ENCODE measurements around the gene RO60. TPM values are rescaled to one million over a fixed set of nuclear protein-coding genes. Genes with fewer than 3 reads are reported as not detected.

The RO60 gene
- total RNA-seq, 1 experiment from 2014 or later = 115 TPM

DNA sequence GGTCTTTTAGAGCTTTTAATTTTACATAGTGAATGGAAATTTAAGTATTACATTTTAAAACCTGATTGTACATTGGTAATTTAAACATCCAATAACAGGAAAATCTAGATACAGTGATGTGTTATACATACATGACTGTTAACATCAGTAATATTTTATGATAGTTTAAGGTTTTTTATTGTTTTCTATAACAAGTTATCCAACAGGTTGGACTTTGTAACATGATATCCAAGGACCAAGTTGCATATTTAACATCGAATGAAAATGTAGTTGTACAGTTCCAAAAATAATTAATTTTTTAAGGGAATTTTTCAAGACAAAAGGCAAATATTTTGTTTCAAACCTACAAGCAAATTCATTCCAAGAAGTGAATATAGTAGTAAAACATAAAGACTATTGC is 31.5 kb downstream of the RO60 start:
- in situ Hi-C loops (cut with HindIII; ENCODE audit: low pct_unique_long_range_greater_than_20kb, low sequenced_read_pairs) = no loop called here
- DNase-seq (ENCODE audit: low read depth, low spot score) = no peak

DNA sequence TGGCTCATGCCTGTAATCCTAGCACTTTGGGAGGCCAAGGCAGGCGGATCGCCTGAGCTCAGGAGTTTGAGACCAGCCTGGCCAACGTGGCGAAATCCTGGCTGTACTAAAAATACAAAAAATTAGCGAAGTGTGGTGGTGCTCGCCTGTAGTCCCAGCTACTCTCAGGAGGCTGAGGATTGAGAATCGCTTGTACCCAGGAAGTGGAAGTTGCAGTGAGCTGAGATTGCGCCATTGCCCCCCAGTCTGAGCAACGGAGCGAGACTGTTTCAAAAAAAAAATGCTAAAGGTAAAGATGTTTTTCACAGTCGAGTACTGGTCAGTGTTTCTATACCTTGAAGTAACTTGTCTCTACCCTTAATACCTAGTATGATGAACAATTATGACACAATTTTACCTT is 34.7 kb downstream of the RO60 start:
- DNase-seq (ENCODE audit: low read depth, low spot score) = no peak
- in situ Hi-C loops (cut with HindIII; ENCODE audit: low pct_unique_long_range_greater_than_20kb, low sequenced_read_pairs) = no loop called here

GRCh38 chr1:193102662-193103061 is 43.2 kb downstream of the RO60 start:
- DNase-seq (ENCODE audit: low read depth, low spot score) = peak; percentile 17
- in situ Hi-C loops (cut with HindIII; ENCODE audit: low pct_unique_long_range_greater_than_20kb, low sequenced_read_pairs) = no loop called here

DNA sequence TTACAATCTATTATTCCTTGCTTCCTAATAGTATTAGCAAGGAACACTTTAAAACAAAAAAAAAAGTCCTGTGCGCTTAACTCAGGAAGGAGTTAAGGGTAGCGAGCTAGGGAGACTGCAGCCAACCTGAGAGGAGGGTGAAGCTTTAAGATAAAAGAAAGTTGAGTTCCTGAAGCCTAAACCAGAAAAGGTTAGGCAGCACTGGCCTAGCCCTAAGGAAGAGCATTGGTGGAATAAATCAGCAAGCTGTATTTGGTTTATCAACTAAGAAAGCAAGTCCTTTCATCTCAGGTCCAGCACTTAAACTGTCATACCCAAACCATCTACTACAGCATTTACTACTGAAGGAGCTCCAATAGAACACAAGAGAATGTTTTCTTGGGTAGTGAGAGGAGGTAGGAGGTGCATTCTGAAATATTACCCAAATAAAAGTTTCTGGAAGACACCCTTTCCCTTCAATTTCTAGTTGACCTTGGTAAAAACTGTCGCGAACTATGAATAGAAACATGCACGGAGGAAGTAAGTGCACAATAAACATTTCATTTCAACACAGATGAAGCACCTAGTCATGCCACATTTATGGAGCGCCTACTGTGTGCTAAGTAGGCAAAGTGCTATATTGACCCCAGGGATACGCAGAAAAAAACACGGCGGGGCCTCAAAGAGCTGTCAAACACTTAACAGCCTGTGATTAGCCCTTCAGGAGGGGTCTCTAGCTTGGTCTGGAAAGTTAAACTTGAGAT is 44.5 kb downstream of the RO60 start:
- in situ Hi-C loops (cut with HindIII; ENCODE audit: low pct_unique_long_range_greater_than_20kb, low sequenced_read_pairs) = no loop called here
- no peak for DNase-seq (ENCODE audit: low read depth, low spot score)

GRCh38 chr1:193104502-193104906 is 45.1 kb downstream of the RO60 start:
- peak; percentile 60 for DNase-seq (ENCODE audit: low read depth, low spot score)
- in situ Hi-C loops (cut with HindIII; ENCODE audit: low pct_unique_long_range_greater_than_20kb, low sequenced_read_pairs) = no loop called here

DNA sequence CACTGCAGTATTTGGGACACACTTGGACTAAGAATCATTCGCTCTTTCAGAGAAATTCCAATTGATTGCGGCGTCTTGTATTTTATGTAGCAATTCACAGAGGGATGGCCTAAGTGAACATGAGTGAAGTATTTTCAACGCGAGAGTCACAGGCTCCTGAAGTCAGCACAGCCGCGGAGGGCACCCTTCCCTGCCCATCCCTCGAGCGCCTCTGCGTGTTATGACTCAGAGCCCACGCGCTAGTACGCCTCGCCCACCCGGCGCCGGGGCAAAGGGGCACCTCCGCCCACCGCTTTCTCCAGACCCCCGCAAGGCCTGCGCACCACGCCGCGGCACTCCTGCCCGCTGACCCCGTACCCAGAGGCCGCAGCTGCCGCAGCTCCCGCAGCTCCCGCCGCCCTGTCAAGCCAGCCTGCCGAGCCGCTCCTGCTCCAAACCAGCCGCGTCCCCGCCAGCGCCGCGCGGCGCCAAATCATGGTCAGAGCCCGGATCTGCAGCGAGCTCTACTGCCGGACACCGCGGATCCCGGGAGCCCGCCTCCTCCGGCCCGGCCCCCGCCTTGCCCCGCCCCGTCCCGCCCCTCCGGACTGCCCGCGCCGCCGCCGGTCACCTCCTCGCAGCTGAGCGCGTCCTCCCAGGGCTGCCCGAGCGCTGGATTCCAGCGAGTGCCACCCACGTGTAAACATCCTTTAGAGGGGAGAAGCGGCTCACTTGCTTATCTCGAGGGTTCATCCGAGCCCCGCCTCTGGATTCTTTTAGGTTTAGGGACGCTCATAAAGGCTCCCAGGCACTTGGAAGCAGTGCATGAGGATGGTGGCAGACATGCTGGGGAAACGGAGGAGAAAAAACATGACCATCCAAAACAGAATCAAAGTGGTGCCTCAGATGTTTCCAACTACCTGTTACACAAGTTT is 45.8 kb downstream of the RO60 start, which contains the start of gene GLRX2:
Gene GLRX2, minus strand, starts transcription at position 508 of the 914 bp plus-strand sequence. Its CDS starts 32 bp downstream, at position 476.
- in situ Hi-C loops (cut with HindIII; ENCODE audit: low pct_unique_long_range_greater_than_20kb, low sequenced_read_pairs) = no loop called here
- peak; percentile 85 for DNase-seq (ENCODE audit: low read depth, low spot score)

- no peak for DNase-seq (ENCODE audit: low read depth, low spot score)
- in situ Hi-C loops (cut with HindIII; ENCODE audit: low pct_unique_long_range_greater_than_20kb, low sequenced_read_pairs) = no loop called here
Observed at GRCh38 chr1:193105821-193106177, 46.4 kb downstream of the RO60 start.

GRCh38 chr1:193108471-193108870 is 49.1 kb downstream of the RO60 start:
- no peak for DNase-seq (ENCODE audit: low read depth, low spot score)
- in situ Hi-C loops (cut with HindIII; ENCODE audit: low pct_unique_long_range_greater_than_20kb, low sequenced_read_pairs) = no loop called here

Small RNA genes within 50 kb of the gene (small RNA-seq; reads per million reads assigned to genes)
- 0 to 0.02 reads per million in 2 experiments for gene SCARNA18B

Other genes with a start within 250 kb of the RO60 start
- 39.6 and 41.4 TPM in 2 replicates for gene UCHL5, start 252 bp upstream of the RO60 start, total RNA-seq (2014; rRNA removed; shearing (Covaris generic))
- gene GLRX2, start 45.8 kb downstream of the RO60 start, total RNA-seq (2014; rRNA removed; shearing (Covaris generic)) = 36.3 and 41.8 TPM in 2 replicates
- 11.3 and 13.4 TPM in 2 replicates for gene CDC73, start 62.4 kb downstream of the RO60 start, total RNA-seq (2014; rRNA removed; shearing (Covaris generic))
- 0.40 TPM in 2 replicates for gene B3GALT2, start 127.0 kb downstream of the RO60 start, total RNA-seq (2014; rRNA removed; shearing (Covaris generic))